Liver (tissue), 9 donors: ENCODE results near the gene GABRD. TPM values are rescaled to one million over a fixed set of nuclear protein-coding genes. Genes with fewer than 3 reads are reported as not detected.

Experiments
- DNase-seq: peaks from one replicate; pipeline ENCODE4 v3.0.0-alpha.2; 2017; ENCODE audit warnings: low spot score
- H3K27ac ChIP-seq, 2 donors: one replicate each; pipeline ENCODE4 v1.7.0; 2013; ENCODE audit warnings: inconsistent platforms in 2 of 2, low read length in 2 of 2, control low read depth in 1 of 2, low read depth in 1 of 2, mild to moderate bottlenecking in 1 of 2
- H3K27me3 ChIP-seq, 4 donors: one replicate each; pipeline versions ENCODE4 v1.6.1 to v1.7.0; 2013; ENCODE audit warnings: low read length in 3 of 4, inconsistent platforms in 1 of 4, mild to moderate bottlenecking in 1 of 4, moderate library complexity in 1 of 4; ENCODE audit not compliant: control insufficient read depth in 4 of 4, insufficient read depth in 4 of 4
- H3K36me3 ChIP-seq, 4 donors: one replicate each; pipeline versions ENCODE4 v1.6.1 to v1.7.0; 2013; ENCODE audit warnings: low read length in 3 of 4, mild to moderate bottlenecking in 3 of 4, low read depth in 1 of 4, moderate library complexity in 1 of 4; ENCODE audit not compliant: control insufficient read depth in 4 of 4, insufficient read depth in 3 of 4
- H3K4me1 ChIP-seq, 4 donors: one replicate each; pipeline versions ENCODE4 v1.6.1 to v1.7.0; 2013; ENCODE audit warnings: low read length in 3 of 4, mild to moderate bottlenecking in 3 of 4, moderate library complexity in 1 of 4; ENCODE audit not compliant: control insufficient read depth in 4 of 4, insufficient read depth in 4 of 4
- H3K4me3 ChIP-seq, 3 donors: one replicate each; pipeline versions ENCODE4 v1.6.1 to v1.7.0; 2013; ENCODE audit warnings: low read length in 3 of 3, control low read depth in 1 of 3, low read depth in 1 of 3, mild to moderate bottlenecking in 1 of 3
- H3K9ac ChIP-seq, 2 donors: one replicate each; pipeline ENCODE4 v1.7.0; 2013; ENCODE audit warnings: low read length in 2 of 2, mild to moderate bottlenecking in 2 of 2, moderate library complexity in 2 of 2, control low read depth in 1 of 2, low read depth in 1 of 2
- H3K9me3 ChIP-seq, 4 donors: one replicate each; pipeline versions ENCODE4 v1.6.1 to v1.7.0; 2013; ENCODE audit warnings: low read length in 3 of 4; ENCODE audit not compliant: control insufficient read depth in 4 of 4
- ATF3 ChIP-seq: IDR thresholded peaks from 2 replicates; pipeline ENCODE4 v1.6.1; 2016; ENCODE audit warnings: antibody characterized with exemption
- CTCF ChIP-seq: fragments of 150-350 bp; IDR thresholded peaks from 2 replicates; pipeline ENCODE4 v1.5.1; 2017; ENCODE audit warnings: improper control_type of control experiment, low read depth, low read length; ENCODE audit not compliant: missing input control
- EGR1 ChIP-seq, 2 donors: IDR thresholded peaks; 2 replicates each; pipeline ENCODE4 v1.6.1; 2016 to 2018; ENCODE audit warnings: antibody characterized with exemption in 2 of 2, low read depth in 2 of 2
- FOXA1 ChIP-seq: IDR thresholded peaks from 2 replicates; pipeline ENCODE4 v1.6.1; 2016; ENCODE audit warnings: antibody characterized with exemption
- FOXA2 ChIP-seq: IDR thresholded peaks from 2 replicates; pipeline ENCODE4 v1.6.1; 2016; ENCODE audit warnings: antibody characterized with exemption
- GABPA ChIP-seq, 2 donors: IDR thresholded peaks in 1 of 2; conservative IDR thresholded peaks in 1 of 2; 2 replicates each; pipeline ENCODE4 v1.6.1; 2016; ENCODE audit warnings: antibody characterized with exemption in 2 of 2, mild to moderate bottlenecking in 1 of 2, moderate library complexity in 1 of 2
- HNF4A ChIP-seq, 2 donors: conservative IDR thresholded peaks; 2 replicates each; pipeline ENCODE4 v1.6.1; 2016; ENCODE audit warnings: antibody characterized with exemption in 2 of 2, mild to moderate bottlenecking in 2 of 2
- HNF4G ChIP-seq: IDR thresholded peaks from 2 replicates; pipeline ENCODE4 v1.6.1; 2016; ENCODE audit warnings: antibody characterized with exemption
- JUND ChIP-seq, 2 donors: IDR thresholded peaks; 2 replicates each; pipeline ENCODE4 v1.6.1; 2016; ENCODE audit warnings: antibody characterized with exemption in 2 of 2
- MAX ChIP-seq: IDR thresholded peaks from 2 replicates; pipeline ENCODE4 v1.6.1; 2016; ENCODE audit warnings: antibody characterized with exemption
- NR2F2 ChIP-seq: IDR thresholded peaks from 2 replicates; pipeline ENCODE4 v1.6.1; 2016; ENCODE audit warnings: antibody characterized with exemption
- RAD21 ChIP-seq, 2 donors: IDR thresholded peaks; 2 replicates each; pipeline ENCODE4 v1.6.1; 2016; ENCODE audit warnings: antibody characterized with exemption in 2 of 2, mild to moderate bottlenecking in 2 of 2
- REST ChIP-seq: IDR thresholded peaks from 2 replicates; pipeline ENCODE4 v1.6.1; 2016; ENCODE audit warnings: antibody characterized with exemption, mild to moderate bottlenecking
- RXRA ChIP-seq, 2 donors: IDR thresholded peaks; 2 replicates each; pipeline ENCODE4 v1.6.1; 2017 to 2018; ENCODE audit warnings: antibody characterized with exemption in 2 of 2, mild to moderate bottlenecking in 1 of 2
- SP1 ChIP-seq: IDR thresholded peaks from 2 replicates; pipeline ENCODE4 v1.6.1; 2018; ENCODE audit warnings: antibody characterized with exemption, mild to moderate bottlenecking
- TAF1 ChIP-seq: conservative IDR thresholded peaks from 2 replicates; pipeline ENCODE4 v1.6.1; 2016; ENCODE audit warnings: antibody characterized with exemption, mild to moderate bottlenecking
- ZBTB33 ChIP-seq: IDR thresholded peaks from 2 replicates; pipeline ENCODE4 v1.6.1; 2016; ENCODE audit warnings: antibody characterized with exemption
- WGBS: extraction: QIAGEN DNeasy Blood & Tissue Kit; methylation state at CpG from one replicate; pipeline ENCODE4 v1.1.7; 2013; 5-methylcytosine and 5-hydroxymethylcytosine counted together
- polyA plus RNA-seq, 2 donors: library from polyadenylated mRNA; stranded (reverse) in 1 of 2; unstranded in 1 of 2; fragments of 200-250 nt in 1 of 2; fragments of >200 nt in 1 of 2; fragmentation: Nextera tagmentation in 1 of 2; extraction: Ambion mirVana in 1 of 2; gene quantifications; one replicate each; pipeline versions ENCODE4 v1.2.1 to v1.2.3, GENCODE V29; 2013 to 2015
- total RNA-seq, 2 donors: library from RNA; depleted of rRNA; stranded (reverse); fragments of >200 nt; gene quantifications; one replicate each; pipeline ENCODE4 v1.2.3, GENCODE V29; 2014
- donor health status: healthy.
- donor health status: healthy.
- donor health status: healthy.
- donor health status: healthy.
- donor health status: healthy.

Gene GABRD
- total and polyA plus RNA-seq, 4 donors: 0.29 TPM; not detected in 3

- Histone ChIP-seq H3K9me3 (no peaks in the 10 kb centered on the region), H3K27me3 (no peaks in the 10 kb centered on the region), H3K27ac (no peak overlapping the region), H3K4me1 (peaks cover 12 to 30% (median 22%) of the 10 kb centered on the region in 4 donors), H3K9ac (no peak overlapping the region), H3K36me3 (peaks cover 0 to 15% (median 2%) of the 10 kb centered on the region in 4 donors), H3K4me3 (no peak overlapping the region)
- DNase-seq: no peak
- TF ChIP-seq MAX (no peak), ATF3 (no peak), CTCF (no peak), HNF4G (no peak), RAD21 (IDR thresholded peaks at IDR 0.05) (no peak), TAF1 (no peak), HNF4A (conservative IDR thresholded peaks at IDR 0.05) (no peak), JUND (IDR thresholded peaks at IDR 0.05) (no peak), FOXA2 (no peak), NR2F2 (no peak), FOXA1 (no peak), SP1 (no peak), EGR1 (IDR thresholded peaks at IDR 0.05; ENCODE audit: low read depth in 2 of 2) (no peak)
- whole genome bisulfite sequencing: 93% methylated on average over 10 of the region's 10 CpGs
Measured at GRCh38 chr1:2052756-2053155, 33.6 kb downstream of the GABRD start.

- Histone ChIP-seq H3K4me3 (no peak overlapping the region), H3K36me3 (peaks cover 0 to 15% (median 2%) of the 10 kb centered on the region in 4 donors), H3K9me3 (no peaks in the 10 kb centered on the region), H3K27ac (no peak overlapping the region), H3K9ac (no peak overlapping the region), H3K4me1 (peaks cover 11 to 26% (median 17%) of the 10 kb centered on the region in 4 donors), H3K27me3 (no peaks in the 10 kb centered on the region)
- 90% methylated on average over 17 of the region's 17 CpGs for WGBS
- TF ChIP-seq FOXA2: no peak
- TF ChIP-seq EGR1 (IDR thresholded peaks at IDR 0.05; ENCODE audit: low read depth in 2 of 2): no peak
- no peak for TF ChIP-seq ZBTB33
- no peak for TF ChIP-seq REST
- TF ChIP-seq GABPA (IDR thresholded peaks at IDR 0.05 in 1 of 2, conservative IDR thresholded peaks at IDR 0.05 in 1 of 2): no peak
- TF ChIP-seq RXRA (IDR thresholded peaks at IDR 0.05): no peak
- TF ChIP-seq ATF3: no peak
- no peak for TF ChIP-seq RAD21 (IDR thresholded peaks at IDR 0.05)
- no peak for TF ChIP-seq TAF1
- no peak for TF ChIP-seq FOXA1
- no peak for TF ChIP-seq HNF4A (conservative IDR thresholded peaks at IDR 0.05)
- no peak for TF ChIP-seq HNF4G
- TF ChIP-seq JUND (IDR thresholded peaks at IDR 0.05): no peak
- no peak for TF ChIP-seq NR2F2
- TF ChIP-seq CTCF: no peak
- TF ChIP-seq MAX: no peak
- DNase-seq: no peak
Measured at GRCh38 chr1:2053217-2053616, 34.1 kb downstream of the GABRD start.
